Natural killer cell treated with Interleukin-12 subunit alpha and Interleukin-12 subunit beta and Interleukin-15 and Interleukin-18, amount 100 ng/mL, for 72 hours (primary cell): ENCODE data around the gene CTNNB1. TPM values are rescaled to one million over a fixed set of nuclear protein-coding genes. Genes with fewer than 3 reads are reported as not detected.
"Not testable (repeated sequence)": the region's sequence is repeated elsewhere in the genome, so short reads cannot be mapped to it uniquely, and the experiment has no call there.

Experiments used
- ATAC-seq, 2 donors: fragments of 150-1000 bp; cut with Tn5 transposase in 1 of 2; sonication (Bioruptor Pico), chemical (Tn5 transposase) in 1 of 2; 2 replicates each; pipeline ENCODE4 v1.10.0; 2021
- DNase-seq: peaks from one replicate; pipeline ENCODE4 v3.0.0; 2022; ENCODE audit warnings: low spot score
- H3K27ac Mint-ChIP-seq, 2 donors: 1 replicate in 1 of 2; 2 replicates in 1 of 2; pipeline ENCODE4 v1.8.0; 2022; ENCODE audit warnings: mixed read lengths in 2 of 2, mild to moderate bottlenecking in 1 of 2, moderate library complexity in 1 of 2
- H3K27me3 Mint-ChIP-seq, 2 donors: 1 replicate in 1 of 2; 2 replicates in 1 of 2; pipeline ENCODE4 v1.8.0; 2022; ENCODE audit warnings: mixed read lengths in 2 of 2
- H3K36me3 Mint-ChIP-seq: one replicate; pipeline ENCODE4 v1.8.0; 2022; ENCODE audit warnings: mixed read lengths
- H3K4me1 Mint-ChIP-seq, 2 donors: 1 replicate in 1 of 2; 2 replicates in 1 of 2; pipeline ENCODE4 v1.8.0; 2022; ENCODE audit warnings: low read depth in 2 of 2, mixed read lengths in 2 of 2, mild to moderate bottlenecking in 1 of 2
- H3K4me3 Mint-ChIP-seq: one replicate; pipeline ENCODE4 v1.8.0; 2022; ENCODE audit warnings: mixed read lengths
- H3K9me3 Mint-ChIP-seq: 2 replicates; pipeline ENCODE4 v1.8.0; 2022; ENCODE audit warnings: mixed read lengths
- total RNA-seq, 2 donors: library from RNA; stranded (reverse); gene quantifications; one replicate each; pipeline ENCODE4 v1.2.3, GENCODE V29; 2022

CTNNB1 gene
- total RNA-seq, 2 donors from 2014 or later, result 140 to 155 TPM

GRCh38 chr3:41265011-41265545 lies 65.8 kb downstream of the CTNNB1 start:
- no peaks in the 10 kb centered on the region for H3K36me3 Mint-ChIP-seq
- DNase-seq (no peak), ATAC-seq (peak in 1 of 2 donors; percentile 22)
- no peaks in the 10 kb centered on the region for H3K9me3 Mint-ChIP-seq
- H3K4me1 Mint-ChIP-seq, result no peaks in the 10 kb centered on the region
- H3K27me3 Mint-ChIP-seq, result no peaks in the 10 kb centered on the region
- H3K4me3 Mint-ChIP-seq, result no peak overlapping the region
- H3K27ac Mint-ChIP-seq, result no peak overlapping the region

GRCh38 chr3:41265823-41266273 lies 66.5 kb downstream of the CTNNB1 start:
- ATAC-seq, result peak in 1 of 2 donors; percentile 32
- H3K9me3 Mint-ChIP-seq, result no peaks in the 10 kb centered on the region
- H3K4me3 Mint-ChIP-seq, result no peak overlapping the region
- H3K4me1 Mint-ChIP-seq, result no peaks in the 10 kb centered on the region
- no peaks in the 10 kb centered on the region for H3K27me3 Mint-ChIP-seq
- no peaks in the 10 kb centered on the region for H3K36me3 Mint-ChIP-seq
- DNase-seq, result no peak
- no peak overlapping the region for H3K27ac Mint-ChIP-seq

GRCh38 chr3:41267975-41268640 lies 68.8 kb downstream of the CTNNB1 start:
- no peaks in the 10 kb centered on the region for H3K4me1 Mint-ChIP-seq
- ATAC-seq, result peak in 1 of 2 donors; percentile 28
- no peak overlapping the region for H3K27ac Mint-ChIP-seq
- no peaks in the 10 kb centered on the region for H3K27me3 Mint-ChIP-seq
- H3K9me3 Mint-ChIP-seq, result no peaks in the 10 kb centered on the region
- no peak for DNase-seq
- no peak overlapping the region for H3K4me3 Mint-ChIP-seq
- H3K36me3 Mint-ChIP-seq, result peaks cover 4% of the 10 kb centered on the region

GRCh38 chr3:41272667-41273066 lies 73.4 kb downstream of the CTNNB1 start:
- no peaks in the 10 kb centered on the region for H3K4me1 Mint-ChIP-seq
- H3K27me3 Mint-ChIP-seq, result peaks cover 4 to 8% of the 10 kb centered on the region in 2 donors
- peaks cover 17% of the 10 kb centered on the region for H3K36me3 Mint-ChIP-seq
- no peak overlapping the region for H3K4me3 Mint-ChIP-seq
- no peak overlapping the region for H3K27ac Mint-ChIP-seq
- no peak for DNase-seq
- ATAC-seq, result no peak
- H3K9me3 Mint-ChIP-seq, result peaks cover 12% of the 10 kb centered on the region

- no peak for ATAC-seq
- no peaks in the 10 kb centered on the region for H3K4me1 Mint-ChIP-seq
- H3K4me3 Mint-ChIP-seq, result no peak overlapping the region
- H3K27ac Mint-ChIP-seq, result no peak overlapping the region
- H3K36me3 Mint-ChIP-seq, result peaks cover 17% of the 10 kb centered on the region
- peaks cover 12% of the 10 kb centered on the region for H3K9me3 Mint-ChIP-seq
- H3K27me3 Mint-ChIP-seq, result peaks cover 6 to 13% of the 10 kb centered on the region in 2 donors
- DNase-seq, result no peak
Observed at GRCh38 chr3:41274944-41275668, 75.8 kb downstream of the CTNNB1 start.

GRCh38 chr3:41276191-41276590 lies 76.9 kb downstream of the CTNNB1 start:
- ATAC-seq, result no peak
- Mint-ChIP-seq H3K9me3 (peaks cover 15% of the 10 kb centered on the region), H3K4me1 (no peaks in the 10 kb centered on the region), H3K27ac (no peak overlapping the region), H3K27me3 (peaks cover 13 to 14% of the 10 kb centered on the region in 2 donors), H3K4me3 (no peak overlapping the region), H3K36me3 (peaks cover 22% of the 10 kb centered on the region)
- no peak for DNase-seq

GRCh38 chr3:41277790-41278465 lies 78.6 kb downstream of the CTNNB1 start:
- Mint-ChIP-seq H3K27me3 (peaks cover 13 to 16% of the 10 kb centered on the region in 2 donors), H3K27ac (no peak overlapping the region), H3K9me3 (peaks cover 15% of the 10 kb centered on the region), H3K36me3 (peaks cover 22% of the 10 kb centered on the region), H3K4me1 (no peaks in the 10 kb centered on the region), H3K4me3 (no peak overlapping the region)
- ATAC-seq (no peak), DNase-seq (no peak)

- not testable (repeated sequence) for H3K4me3 Mint-ChIP-seq, H3K4me1 Mint-ChIP-seq, H3K27ac Mint-ChIP-seq, H3K27me3 Mint-ChIP-seq, H3K36me3 Mint-ChIP-seq, ATAC-seq, H3K9me3 Mint-ChIP-seq, DNase-seq
Observed at GRCh38 chr3:41284934-41285333, 85.6 kb downstream of the CTNNB1 start.

GRCh38 chr3:41286305-41286704 lies 87.0 kb downstream of the CTNNB1 start:
- Mint-ChIP-seq H3K9me3 (peaks cover 3% of the 10 kb centered on the region), H3K4me3 (no peak overlapping the region), H3K36me3 (peaks cover 3% of the 10 kb centered on the region), H3K27ac (no peak overlapping the region), H3K27me3 (peaks cover 0 to 4% of the 10 kb centered on the region in 2 donors), H3K4me1 (no peaks in the 10 kb centered on the region)
- ATAC-seq (no peak), DNase-seq (no peak)

- ATAC-seq (no peak), DNase-seq (no peak)
- Mint-ChIP-seq H3K4me3 (no peak overlapping the region), H3K4me1 (no peaks in the 10 kb centered on the region), H3K27ac (no peak overlapping the region), H3K36me3 (no peaks in the 10 kb centered on the region), H3K9me3 (peaks cover 3% of the 10 kb centered on the region), H3K27me3 (peaks cover 0 to 2% of the 10 kb centered on the region in 2 donors)
Observed at GRCh38 chr3:41288785-41289184, 89.5 kb downstream of the CTNNB1 start.
